Ectodermal cell (in vitro differentiated cells): Measurements from ENCODE around the gene ZFYVE9. TPM values are rescaled to one million over a fixed set of nuclear protein-coding genes. Genes with fewer than 3 reads are reported as not detected.
"Not testable (repeated sequence)": the region's sequence is repeated elsewhere in the genome, so short reads cannot be mapped to it uniquely, and the experiment has no call there.

Source experiments
- H3K27ac ChIP-seq: 2 replicates; pipeline ENCODE4 v1.7.0; 2013; ENCODE audit warnings: mild to moderate bottlenecking, low read depth, low read length; ENCODE audit not compliant: insufficient read depth, poor library complexity, severe bottlenecking
- H3K27me3 ChIP-seq: 2 replicates; pipeline ENCODE4 v1.7.0; 2013; ENCODE audit warnings: mild to moderate bottlenecking, low read length; ENCODE audit not compliant: insufficient read depth, control insufficient read depth, poor library complexity, severe bottlenecking
- H3K36me3 ChIP-seq: one replicate; pipeline ENCODE4 v1.7.0; 2013; ENCODE audit warnings: low read length; ENCODE audit not compliant: control insufficient read depth, insufficient read depth
- H3K4me1 ChIP-seq: one replicate; pipeline ENCODE4 v1.7.0; 2013; ENCODE audit warnings: low read length; ENCODE audit not compliant: control insufficient read depth, insufficient read depth
- H3K4me3 ChIP-seq: 2 replicates; pipeline ENCODE4 v1.7.0; 2013; ENCODE audit warnings: low read depth, low read length, control low read depth; ENCODE audit not compliant: insufficient read depth
- H3K9me3 ChIP-seq: 2 replicates; pipeline ENCODE4 v1.7.0; 2013; ENCODE audit warnings: mild to moderate bottlenecking, low read length, moderate library complexity; ENCODE audit not compliant: control insufficient read depth
- WGBS, 2 experiments: methylation state at CpG; one replicate each; pipeline ENCODE4 v1.1.7; 2013; ENCODE audit warnings: missing lambda C conversion rate in 2 of 2; 5-methylcytosine and 5-hydroxymethylcytosine counted together
- polyA plus RNA-seq, 4 experiments: library from polyadenylated mRNA; stranded (reverse); fragments of 50-300 nt; gene quantifications; one replicate each; pipeline ENCODE4 v1.2.3, GENCODE V29; 2013

Gene ZFYVE9, protein sequence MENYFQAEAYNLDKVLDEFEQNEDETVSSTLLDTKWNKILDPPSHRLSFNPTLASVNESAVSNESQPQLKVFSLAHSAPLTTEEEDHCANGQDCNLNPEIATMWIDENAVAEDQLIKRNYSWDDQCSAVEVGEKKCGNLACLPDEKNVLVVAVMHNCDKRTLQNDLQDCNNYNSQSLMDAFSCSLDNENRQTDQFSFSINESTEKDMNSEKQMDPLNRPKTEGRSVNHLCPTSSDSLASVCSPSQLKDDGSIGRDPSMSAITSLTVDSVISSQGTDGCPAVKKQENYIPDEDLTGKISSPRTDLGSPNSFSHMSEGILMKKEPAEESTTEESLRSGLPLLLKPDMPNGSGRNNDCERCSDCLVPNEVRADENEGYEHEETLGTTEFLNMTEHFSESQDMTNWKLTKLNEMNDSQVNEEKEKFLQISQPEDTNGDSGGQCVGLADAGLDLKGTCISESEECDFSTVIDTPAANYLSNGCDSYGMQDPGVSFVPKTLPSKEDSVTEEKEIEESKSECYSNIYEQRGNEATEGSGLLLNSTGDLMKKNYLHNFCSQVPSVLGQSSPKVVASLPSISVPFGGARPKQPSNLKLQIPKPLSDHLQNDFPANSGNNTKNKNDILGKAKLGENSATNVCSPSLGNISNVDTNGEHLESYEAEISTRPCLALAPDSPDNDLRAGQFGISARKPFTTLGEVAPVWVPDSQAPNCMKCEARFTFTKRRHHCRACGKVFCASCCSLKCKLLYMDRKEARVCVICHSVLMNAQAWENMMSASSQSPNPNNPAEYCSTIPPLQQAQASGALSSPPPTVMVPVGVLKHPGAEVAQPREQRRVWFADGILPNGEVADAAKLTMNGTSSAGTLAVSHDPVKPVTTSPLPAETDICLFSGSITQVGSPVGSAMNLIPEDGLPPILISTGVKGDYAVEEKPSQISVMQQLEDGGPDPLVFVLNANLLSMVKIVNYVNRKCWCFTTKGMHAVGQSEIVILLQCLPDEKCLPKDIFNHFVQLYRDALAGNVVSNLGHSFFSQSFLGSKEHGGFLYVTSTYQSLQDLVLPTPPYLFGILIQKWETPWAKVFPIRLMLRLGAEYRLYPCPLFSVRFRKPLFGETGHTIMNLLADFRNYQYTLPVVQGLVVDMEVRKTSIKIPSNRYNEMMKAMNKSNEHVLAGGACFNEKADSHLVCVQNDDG (N-terminal part only)
- polyA plus RNA-seq (2013, experiment 1 of 4): 29.2 TPM
- polyA plus RNA-seq (2013, experiment 2 of 4): 33.0 TPM
- 17.8 TPM for polyA plus RNA-seq (2013, experiment 3 of 4)
- 20.3 TPM for polyA plus RNA-seq (2013, experiment 4 of 4)

DNA sequence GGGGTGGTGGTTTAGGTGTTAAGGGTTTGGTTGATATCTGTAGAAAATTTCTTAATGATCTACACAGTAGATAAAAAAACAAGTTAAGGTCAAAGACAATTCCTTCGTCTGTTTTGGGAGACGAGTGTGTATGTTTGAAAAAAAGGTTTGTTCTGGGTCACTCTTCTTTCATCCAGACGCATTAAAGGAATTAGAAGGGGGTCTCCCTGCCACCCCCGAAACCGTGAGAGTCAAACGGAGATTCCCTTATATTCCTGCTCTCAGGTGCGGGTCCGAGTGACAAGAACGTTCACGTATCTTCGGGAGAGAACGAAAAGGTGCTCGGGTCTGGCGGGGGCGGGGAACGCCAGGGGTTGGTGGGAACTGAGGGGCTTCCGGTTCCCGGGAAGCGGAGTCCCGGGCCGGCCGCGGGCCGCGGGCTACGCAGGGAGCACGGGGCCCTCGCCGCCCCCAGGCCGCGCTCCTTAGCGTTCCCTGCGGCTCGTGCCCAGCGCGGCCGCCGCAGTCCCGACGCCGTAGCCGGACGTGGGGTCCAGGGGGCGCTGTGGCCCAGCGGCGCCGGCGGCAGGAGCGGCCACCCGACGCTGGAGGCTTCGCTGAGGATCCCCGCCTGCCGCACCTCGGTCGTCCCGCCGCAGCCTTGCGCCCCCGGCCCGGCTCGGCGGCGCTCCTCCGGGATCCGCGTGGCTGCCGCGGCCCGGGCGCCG lies at the start of gene ZFYVE9:
ZFYVE9 (plus strand) TSS at position 577 of the 707 bp plus-strand sequence. CDS start 91,118 bp downstream, outside the sequence.
- Histone ChIP-seq H3K9me3 (no peaks in the 10 kb centered on the region), H3K4me3 (peak within 1 kb of the TSS; percentile 87), H3K27ac (peak within 1 kb of the TSS; percentile 74), H3K36me3 (no peaks in the 10 kb centered on the region), H3K27me3 (peaks cover 26% of the 10 kb centered on the region), H3K4me1 (peaks cover 5% of the 10 kb centered on the region)
- 1 to 2% methylated on average over 72 of the region's 72 CpGs for whole genome bisulfite sequencing, 2 experiments

DNA sequence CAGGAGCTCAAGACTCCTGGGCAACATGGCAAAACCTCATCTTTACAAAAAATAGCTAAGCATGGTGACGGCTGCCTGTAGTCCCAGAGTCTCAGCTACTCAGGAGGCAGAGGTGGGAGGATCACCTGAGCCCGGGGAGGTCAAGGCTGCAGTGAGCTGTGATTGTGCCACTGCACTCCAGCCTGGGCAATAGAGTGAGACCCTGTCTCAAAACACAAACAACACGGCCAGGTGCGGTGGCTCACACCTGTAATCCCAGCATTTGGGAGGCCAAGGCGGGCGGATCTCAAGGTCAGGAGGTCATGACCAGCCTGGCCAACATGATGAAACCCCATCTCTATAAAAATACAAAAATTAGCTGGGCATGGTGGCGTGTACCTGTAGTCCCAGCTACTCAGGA lies 47.6 kb upstream of the ZFYVE9 start:
- not testable (repeated sequence) for H3K9me3 ChIP-seq, H3K4me1 ChIP-seq, H3K27ac ChIP-seq, H3K4me3 ChIP-seq, H3K27me3 ChIP-seq
- WGBS, 2 experiments: 90 to 95% methylated on average over 7 of the region's 7 CpGs
- H3K36me3 ChIP-seq: peaks cover 10% of the 10 kb centered on the region

DNA sequence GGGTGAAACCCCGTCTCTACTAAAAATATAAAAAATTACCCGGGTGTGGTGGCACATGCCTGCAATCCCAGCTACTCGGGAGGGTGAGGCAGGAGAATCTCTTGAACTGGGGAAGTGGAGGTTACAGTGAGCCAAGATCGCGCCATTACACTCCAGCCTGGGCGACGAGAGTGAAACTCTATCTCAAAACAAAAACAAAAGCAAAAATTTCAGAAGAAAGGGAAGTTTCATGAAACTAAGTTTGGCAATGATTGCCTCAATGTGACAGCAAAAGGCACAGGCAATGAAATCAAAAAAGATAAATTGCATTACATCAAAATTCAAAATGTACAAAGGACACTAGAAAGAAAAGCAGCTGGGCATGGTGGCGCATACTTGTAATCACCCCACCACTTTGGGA lies 45.7 kb upstream of the ZFYVE9 start:
- H3K4me3 ChIP-seq: no peak overlapping the region
- H3K36me3 ChIP-seq: peaks cover 5% of the 10 kb centered on the region
- H3K4me1 ChIP-seq: no peaks in the 10 kb centered on the region
- 90 to 93% methylated on average over 8 of the region's 8 CpGs for WGBS, 2 experiments
- no peaks in the 10 kb centered on the region for H3K9me3 ChIP-seq
- no peaks in the 10 kb centered on the region for H3K27me3 ChIP-seq
- H3K27ac ChIP-seq: no peak overlapping the region

DNA sequence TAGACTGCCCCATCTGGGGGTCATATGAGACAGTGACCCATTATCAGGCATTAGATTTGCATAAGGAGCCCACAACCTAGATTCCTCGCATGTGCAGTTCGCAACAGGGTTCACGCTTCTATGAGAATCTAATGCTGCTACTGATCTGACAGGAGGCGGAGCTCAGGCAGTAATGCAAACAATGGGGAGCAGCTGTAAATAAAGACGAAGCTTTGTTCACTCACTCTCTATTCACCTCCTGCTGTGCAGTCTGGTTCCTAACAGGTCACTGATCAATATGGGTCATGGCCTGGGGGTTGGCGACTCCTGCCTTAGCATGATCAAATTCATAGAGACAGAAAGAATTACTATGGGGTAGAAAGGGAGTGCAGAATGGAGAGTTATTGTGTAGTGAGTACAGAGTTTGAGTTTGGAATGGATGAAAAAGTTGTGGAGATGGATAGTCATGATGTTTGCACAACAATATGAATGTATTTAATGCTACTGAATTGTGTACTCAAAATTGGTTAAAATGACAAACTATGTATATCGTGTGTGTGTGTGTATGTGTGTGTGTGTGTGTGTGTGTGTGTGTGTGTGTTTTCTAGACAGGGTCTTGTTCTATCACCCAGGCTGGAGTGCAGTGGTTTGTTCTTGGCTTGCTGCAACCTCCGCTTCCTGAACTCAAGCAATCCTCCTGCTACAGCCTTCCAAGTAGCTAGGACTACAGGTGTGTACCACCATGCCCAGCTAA lies 43.6 kb upstream of the ZFYVE9 start:
- WGBS, 2 experiments: 66 to 69% methylated on average over 8 of the region's 8 CpGs
- Histone ChIP-seq H3K36me3 (no peaks in the 10 kb centered on the region), H3K27me3 (no peaks in the 10 kb centered on the region), H3K4me3 (no peak overlapping the region), H3K4me1 (no peaks in the 10 kb centered on the region), H3K27ac (no peak overlapping the region), H3K9me3 (no peaks in the 10 kb centered on the region)

DNA sequence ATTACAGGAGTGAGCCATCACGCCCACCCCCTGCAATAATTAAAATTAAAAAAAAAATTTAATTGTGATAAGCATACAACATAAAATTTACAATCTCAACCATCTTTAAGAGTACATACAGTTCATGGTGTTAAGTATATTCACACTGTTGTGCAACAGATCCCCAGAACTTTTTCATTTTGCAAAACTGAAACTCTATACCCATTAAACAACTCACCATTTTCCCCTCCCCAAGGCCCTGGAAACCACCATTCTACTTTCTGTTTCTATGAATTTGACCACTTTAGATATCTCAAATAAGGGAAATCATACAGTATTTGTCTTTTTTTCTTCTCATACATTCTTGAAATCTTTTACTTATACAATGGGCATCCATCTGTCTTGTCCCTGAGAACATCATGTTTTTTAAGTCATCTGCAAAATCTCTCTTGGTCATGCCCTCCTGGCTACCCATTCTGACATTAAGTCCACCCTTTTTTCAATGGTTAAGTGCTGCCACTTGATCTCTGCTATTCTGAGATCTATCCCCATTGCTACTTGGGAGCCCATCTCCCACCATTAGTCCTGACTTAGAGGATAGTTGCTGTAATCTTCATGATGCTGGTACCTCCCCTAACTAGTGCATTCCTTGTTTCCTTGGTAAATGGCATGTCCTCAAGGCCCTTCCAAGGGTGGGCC lies 39.4 kb upstream of the ZFYVE9 start:
- no peak overlapping the region for H3K4me3 ChIP-seq
- H3K27ac ChIP-seq: no peak overlapping the region
- H3K27me3 ChIP-seq: no peaks in the 10 kb centered on the region
- WGBS, 2 experiments: 86% methylated on average over 1 of the region's 1 CpG; no CpG with 5 or more reads in 1 of the 2 experiments
- no peaks in the 10 kb centered on the region for H3K9me3 ChIP-seq
- H3K36me3 ChIP-seq: no peaks in the 10 kb centered on the region
- no peaks in the 10 kb centered on the region for H3K4me1 ChIP-seq

DNA sequence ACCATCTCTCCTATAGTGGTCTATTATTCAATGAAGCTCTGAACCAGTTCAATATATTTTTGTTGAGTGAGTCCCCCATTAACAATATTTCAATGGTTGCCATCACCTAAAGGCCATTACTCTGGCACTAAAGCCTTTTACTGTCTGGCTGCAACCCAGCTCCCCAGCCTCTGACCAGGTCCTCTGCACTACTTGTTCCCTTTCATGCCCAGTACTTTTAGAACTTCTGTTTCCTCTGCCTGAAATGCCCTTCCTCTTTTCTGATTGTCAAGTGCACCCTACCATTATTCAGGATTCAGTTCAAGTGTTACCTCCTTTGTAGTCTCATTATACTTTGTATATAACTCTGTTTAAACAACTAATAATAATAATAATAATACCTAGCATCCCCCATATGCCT lies 30.4 kb upstream of the ZFYVE9 start:
- no peaks in the 10 kb centered on the region for H3K9me3 ChIP-seq
- H3K27me3 ChIP-seq: no peaks in the 10 kb centered on the region
- no peaks in the 10 kb centered on the region for H3K4me1 ChIP-seq
- no peak overlapping the region for H3K4me3 ChIP-seq
- H3K27ac ChIP-seq: no peak overlapping the region
- H3K36me3 ChIP-seq: no peaks in the 10 kb centered on the region

DNA sequence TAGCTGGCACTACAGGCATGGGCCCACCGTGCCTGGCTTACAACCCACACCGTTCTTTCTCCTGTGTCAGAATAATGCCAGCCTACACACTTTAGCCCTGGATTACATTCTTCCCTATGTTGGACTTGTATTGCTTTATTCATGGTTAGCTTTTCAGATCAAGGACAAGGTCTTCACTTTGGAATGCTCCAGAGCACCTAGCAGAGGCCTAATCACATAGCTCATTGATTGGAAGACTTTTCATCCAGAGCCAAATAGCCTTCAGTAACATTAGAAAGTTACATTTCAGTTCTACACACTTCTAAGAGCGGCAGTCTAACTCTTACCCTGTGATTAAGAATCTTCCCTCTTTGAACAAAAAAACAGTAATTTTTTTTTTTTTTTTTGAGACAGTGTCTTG lies 29.4 kb upstream of the ZFYVE9 start:
- H3K36me3 ChIP-seq: no peaks in the 10 kb centered on the region
- H3K9me3 ChIP-seq: no peaks in the 10 kb centered on the region
- no peaks in the 10 kb centered on the region for H3K4me1 ChIP-seq
- H3K27ac ChIP-seq: no peak overlapping the region
- WGBS, 2 experiments: 98 to 99% methylated on average over 3 of the region's 3 CpGs
- H3K27me3 ChIP-seq: no peaks in the 10 kb centered on the region
- no peak overlapping the region for H3K4me3 ChIP-seq

DNA sequence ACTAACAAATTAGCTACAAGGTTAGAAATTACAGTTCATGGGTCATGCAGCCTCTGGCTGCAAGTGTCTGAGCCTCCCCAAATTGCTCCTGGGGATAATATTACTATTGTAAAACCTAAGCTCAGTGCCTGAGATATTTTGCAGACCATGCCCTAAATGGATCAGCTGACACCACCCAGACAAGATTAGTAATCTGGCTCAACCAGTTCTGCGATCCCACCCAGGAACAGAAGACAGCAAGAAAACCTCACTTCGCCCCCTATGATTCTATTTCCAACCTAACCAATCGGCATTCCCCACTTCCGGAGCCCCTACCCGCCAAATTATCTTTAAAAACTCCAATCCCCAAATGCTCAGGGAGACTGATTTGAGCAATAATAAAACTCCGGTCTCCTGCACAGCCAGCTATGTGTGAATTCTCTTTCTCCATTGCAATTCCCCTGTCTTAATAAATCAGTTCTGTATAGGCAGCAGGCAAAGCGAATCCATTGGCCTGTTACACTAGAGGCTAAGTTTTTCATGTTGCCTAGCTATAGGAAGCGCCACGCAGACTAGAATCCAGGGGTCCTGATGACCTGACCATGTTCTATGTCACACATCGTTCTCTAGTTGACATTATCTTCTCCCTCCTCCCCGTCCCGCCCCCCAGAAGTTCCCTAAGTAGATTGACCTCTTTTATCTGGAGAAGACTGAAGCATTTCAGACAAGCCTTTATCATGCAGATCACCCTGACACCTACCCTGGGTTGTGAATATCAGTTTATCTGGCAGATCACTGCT lies 22.4 kb upstream of the ZFYVE9 start:
- Histone ChIP-seq H3K9me3 (no peaks in the 10 kb centered on the region), H3K4me3 (no peak overlapping the region), H3K27me3 (no peaks in the 10 kb centered on the region), H3K4me1 (peaks cover 6% of the 10 kb centered on the region), H3K27ac (no peak overlapping the region), H3K36me3 (no peaks in the 10 kb centered on the region)
- whole genome bisulfite sequencing, 2 experiments: 72 to 75% methylated on average over 12 of the region's 12 CpGs
